MCF 10A (cell line): ENCODE measurements around the gene MICAL3. TPM values are rescaled to one million over a fixed set of nuclear protein-coding genes. Genes with fewer than 3 reads are reported as not detected.
A peak's percentile ranks its signal among the peaks of the same experiment; 100 is the strongest.

Source experiments
- BruUV-seq: library from RNA; stranded (reverse); fragments of 400-500 nt; replicated peaks from 2 replicates; lab custom pipeline; 2021; lab: Mats Ljungman, UMichigan
- CTCF ChIA-PET: fragments of 300-600 bp; sonication (Branson Sonifier 250); formaldehyde crosslinking; extraction: SDS; loops from one replicate; lab custom pipeline; 2021; ENCODE audit warnings: antibody characterized with exemption, inconsistent platforms; lab: Yijun Ruan, JAX
- POLR2A ChIA-PET: fragments of 300-600, 350-650 bp; sonication (Branson Sonifier 250); formaldehyde crosslinking; extraction: SDS; loops from one replicate; lab custom pipeline; 2020; ENCODE audit warnings: antibody characterized with exemption, inconsistent platforms; lab: Yijun Ruan, JAX
- DNase-seq: peaks from one replicate; pipeline ENCODE4 v3.0.0-alpha.2; 2018; ENCODE audit not compliant: unreplicated experiment
- H3K27ac Mint-ChIP-seq: one replicate; pipeline ENCODE4 v1.8.0; 2022; ENCODE audit warnings: mild to moderate bottlenecking, low read depth, mixed read lengths; ENCODE audit not compliant: unreplicated experiment
- H3K27me3 Mint-ChIP-seq: one replicate; pipeline ENCODE4 v1.8.0; 2022; ENCODE audit warnings: mixed read lengths; ENCODE audit not compliant: insufficient read depth, unreplicated experiment
- H3K36me3 Mint-ChIP-seq: one replicate; pipeline ENCODE4 v1.8.0; 2022; ENCODE audit warnings: mild to moderate bottlenecking, moderate library complexity, mixed read lengths; ENCODE audit not compliant: insufficient read depth, unreplicated experiment
- H3K4me1 Mint-ChIP-seq: one replicate; pipeline ENCODE4 v1.8.0; 2022; ENCODE audit warnings: mixed read lengths; ENCODE audit not compliant: insufficient read depth, unreplicated experiment
- H3K4me3 Mint-ChIP-seq: one replicate; pipeline ENCODE4 v1.8.0; 2022; ENCODE audit warnings: mild to moderate bottlenecking, moderate library complexity, mixed read lengths; ENCODE audit not compliant: unreplicated experiment
- H3K9me3 Mint-ChIP-seq: one replicate; pipeline ENCODE4 v1.8.0; 2022; ENCODE audit warnings: mixed read lengths; ENCODE audit not compliant: unreplicated experiment
- intact Hi-C: fragments of 100-400 bp; cut with micrococcal nuclease; formaldehyde crosslinking; loops from 2 replicates; pipeline ENCODE4 v1.14.1; 2022
- total RNA-seq: library from RNA; stranded (reverse); gene quantifications from 2 replicates; pipeline ENCODE4 v1.2.3, GENCODE V29; 2022
- TF ChIP-seq, protein P1 (sequence below): fragments of 200-600 bp; IDR thresholded peaks from one replicate; pipeline ENCODE4 v1.8.0; 2022; ENCODE audit warnings: antibody characterized with exemption, mild to moderate bottlenecking; ENCODE audit not compliant: unreplicated experiment

The MICAL3 gene
- total RNA-seq, 1 experiment from 2014 or later, result 54.1 TPM

DNA sequence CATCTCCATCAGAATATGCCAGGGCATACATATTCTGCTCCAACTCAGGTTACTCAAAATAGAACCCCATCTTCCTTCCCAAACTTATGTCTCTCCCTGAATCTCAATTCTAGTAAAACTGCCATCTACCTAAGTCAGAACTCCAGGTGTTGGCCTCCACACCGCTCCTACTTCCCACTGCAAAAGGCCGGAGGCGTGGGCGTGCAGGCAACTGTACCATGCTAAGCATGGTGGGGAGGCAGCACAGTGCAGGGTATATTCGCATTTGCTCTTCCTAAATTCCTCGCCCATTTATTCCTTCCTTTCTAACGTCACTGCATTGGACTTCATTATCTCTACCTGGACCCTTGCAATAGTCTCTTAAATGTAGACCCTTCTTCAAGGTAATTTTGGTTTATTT, 97.8 kb downstream of the MICAL3 start:
- Mint-ChIP-seq H3K9me3 (no peaks in the 10 kb centered on the region), H3K27ac (no peak overlapping the region), H3K36me3 (peaks cover 17% of the 10 kb centered on the region), H3K27me3 (no peaks in the 10 kb centered on the region), H3K4me1 (peaks cover 54% of the 10 kb centered on the region), H3K4me3 (no peak overlapping the region)
- ChIA-PET CTCF (no interaction called here), POLR2A (no interaction called here)
- no TSS peak for BruUV-seq
- no peak for DNase-seq
- intact Hi-C loops, result no loop called here
- TF ChIP-seq, protein P1, sequence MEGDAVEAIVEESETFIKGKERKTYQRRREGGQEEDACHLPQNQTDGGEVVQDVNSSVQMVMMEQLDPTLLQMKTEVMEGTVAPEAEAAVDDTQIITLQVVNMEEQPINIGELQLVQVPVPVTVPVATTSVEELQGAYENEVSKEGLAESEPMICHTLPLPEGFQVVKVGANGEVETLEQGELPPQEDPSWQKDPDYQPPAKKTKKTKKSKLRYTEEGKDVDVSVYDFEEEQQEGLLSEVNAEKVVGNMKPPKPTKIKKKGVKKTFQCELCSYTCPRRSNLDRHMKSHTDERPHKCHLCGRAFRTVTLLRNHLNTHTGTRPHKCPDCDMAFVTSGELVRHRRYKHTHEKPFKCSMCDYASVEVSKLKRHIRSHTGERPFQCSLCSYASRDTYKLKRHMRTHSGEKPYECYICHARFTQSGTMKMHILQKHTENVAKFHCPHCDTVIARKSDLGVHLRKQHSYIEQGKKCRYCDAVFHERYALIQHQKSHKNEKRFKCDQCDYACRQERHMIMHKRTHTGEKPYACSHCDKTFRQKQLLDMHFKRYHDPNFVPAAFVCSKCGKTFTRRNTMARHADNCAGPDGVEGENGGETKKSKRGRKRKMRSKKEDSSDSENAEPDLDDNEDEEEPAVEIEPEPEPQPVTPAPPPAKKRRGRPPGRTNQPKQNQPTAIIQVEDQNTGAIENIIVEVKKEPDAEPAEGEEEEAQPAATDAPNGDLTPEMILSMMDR, result no peak

DNA sequence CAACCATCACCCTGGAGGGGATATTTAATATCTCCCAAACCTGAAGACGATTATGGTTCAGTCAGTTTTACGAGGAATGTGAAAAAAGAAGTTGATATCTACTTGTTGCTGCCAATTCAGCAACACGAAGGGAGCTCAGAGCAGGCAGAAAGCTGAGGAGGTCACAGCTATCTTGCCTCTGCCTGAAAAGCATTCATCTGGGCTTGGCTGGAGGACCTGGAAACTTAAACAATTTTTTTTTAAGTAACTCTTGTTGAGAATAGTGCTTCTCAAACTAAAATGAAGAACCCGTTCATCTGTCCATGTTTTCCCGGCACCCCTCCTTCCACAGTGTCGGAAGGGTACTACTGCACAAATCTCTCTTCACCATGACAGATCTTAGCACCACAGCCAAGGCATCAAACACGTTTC, 98.9 kb downstream of the MICAL3 start:
- CTCF ChIA-PET, result interaction anchor here (0.6 to 1.4 kb wide), 2 partner anchors 151 to 219 kb away, joined by 3 to 4 read pairs; no protein-coding TSS in a partner anchor
- H3K27ac Mint-ChIP-seq, result no peak overlapping the region

DNA sequence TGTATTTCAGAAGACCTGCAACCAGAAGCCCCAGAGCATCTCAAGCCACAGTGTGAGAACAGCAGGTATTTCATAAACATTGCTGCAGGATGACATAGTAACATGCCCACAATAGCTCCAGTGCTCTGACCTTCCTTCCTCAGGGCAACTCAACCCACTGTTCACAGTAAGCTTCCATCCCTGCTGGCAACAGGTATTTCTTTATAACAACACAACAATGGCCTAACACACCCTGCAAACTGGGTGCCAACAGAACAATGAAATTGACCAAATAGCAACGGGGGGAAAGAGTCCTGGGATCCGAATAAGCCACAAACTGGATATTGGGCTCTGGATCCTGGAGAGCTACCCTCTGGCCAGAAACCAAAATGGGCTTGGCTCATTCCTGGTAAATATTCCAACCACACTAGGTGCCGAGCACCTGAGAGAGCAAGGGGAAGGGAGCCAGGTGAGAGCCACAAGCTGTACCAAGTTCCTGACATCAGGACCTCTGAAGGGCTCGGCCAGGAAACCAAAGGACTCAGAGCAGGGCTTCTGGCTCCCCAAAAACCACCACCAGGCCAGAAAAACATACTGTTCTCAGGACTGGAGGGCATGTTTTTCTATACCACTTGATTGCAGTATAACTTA, 99.5 kb downstream of the MICAL3 start:
- H3K4me3 Mint-ChIP-seq, result no peak overlapping the region
- peaks cover 63% of the 10 kb centered on the region for H3K4me1 Mint-ChIP-seq
- ChIA-PET CTCF (interaction anchor here (1.4 kb wide), 1 partner anchor 152 kb away, joined by 4 read pairs; no protein-coding TSS in a partner anchor), POLR2A (interaction anchor here (0.7 to 1.4 kb wide), 4 partner anchors 12 to 152 kb away, joined by 3 to 4 read pairs (median 4); no protein-coding TSS in a partner anchor)
- DNase-seq, result peak; percentile 85
- intact Hi-C loops, result no loop called here
- peaks cover 24% of the 10 kb centered on the region for H3K36me3 Mint-ChIP-seq
- no peaks in the 10 kb centered on the region for H3K9me3 Mint-ChIP-seq
- no peak overlapping the region for H3K27ac Mint-ChIP-seq
- TF ChIP-seq, protein P1, result no peak
- BruUV-seq, result no TSS peak
- H3K27me3 Mint-ChIP-seq, result no peaks in the 10 kb centered on the region

More for the DNA sequence above, 98.9 kb downstream of the MICAL3 start:
- POLR2A ChIA-PET, result interaction anchor here (0.6 to 1.4 kb wide), 5 partner anchors 12 to 1876 kb away, joined by 3 to 4 read pairs (median 4); no protein-coding TSS in a partner anchor
- Mint-ChIP-seq H3K27me3 (no peaks in the 10 kb centered on the region), H3K9me3 (no peaks in the 10 kb centered on the region), H3K4me3 (no peak overlapping the region), H3K36me3 (peaks cover 19% of the 10 kb centered on the region), H3K4me1 (peaks cover 57% of the 10 kb centered on the region)
- TF ChIP-seq, protein P1, result no peak
- intact Hi-C loops, result no loop called here
- no peak for DNase-seq
- no TSS peak for BruUV-seq

DNA sequence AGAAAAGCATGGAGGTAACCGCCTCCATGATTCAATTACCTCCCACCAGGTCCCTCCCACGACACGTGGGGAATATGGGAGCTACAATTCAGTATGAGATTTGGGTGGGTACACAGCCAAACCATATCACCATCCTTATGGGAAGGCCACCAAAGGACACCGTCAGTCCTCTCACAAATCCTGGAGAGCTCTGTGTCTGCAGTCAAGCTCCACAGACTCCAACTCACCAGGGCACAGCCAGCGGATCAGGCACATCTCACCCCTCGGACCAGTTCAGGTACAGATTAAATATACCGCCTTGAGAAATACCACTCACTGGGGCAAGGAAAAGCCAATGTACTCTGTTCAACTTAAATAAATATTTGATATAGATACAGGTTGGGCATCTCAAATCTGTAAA, 100.3 kb downstream of the MICAL3 start:
- H3K36me3 Mint-ChIP-seq, result peaks cover 21% of the 10 kb centered on the region
- BruUV-seq, result no TSS peak
- CTCF ChIA-PET, result interaction anchor here (0.5 to 0.6 kb wide), 3 partner anchors 78 to 957 kb away, joined by 3 to 7 read pairs (median 4); no protein-coding TSS in a partner anchor
- H3K9me3 Mint-ChIP-seq, result no peaks in the 10 kb centered on the region
- no peak overlapping the region for H3K27ac Mint-ChIP-seq
- intact Hi-C loops, result no loop called here
- TF ChIP-seq, protein P1, result no peak
- no peak for DNase-seq
- H3K4me3 Mint-ChIP-seq, result no peak overlapping the region
- H3K4me1 Mint-ChIP-seq, result peaks cover 65% of the 10 kb centered on the region
- no peaks in the 10 kb centered on the region for H3K27me3 Mint-ChIP-seq
- POLR2A ChIA-PET, result no interaction called here
